Activated T-cell treated with anti-CD3 and anti-CD28 coated beads, Interleukin-2, amount 50 U/mL, for 72 hours (primary cell): ENCODE data around the gene GNG4. TPM values are rescaled to one million over a fixed set of nuclear protein-coding genes. Genes with fewer than 3 reads are reported as not detected.
A peak's percentile ranks its signal among the peaks of the same experiment; 100 is the strongest.
"Not testable (repeated sequence)": the region's sequence is repeated elsewhere in the genome, so short reads cannot be mapped to it uniquely, and the experiment has no call there.

Source experiments
- ATAC-seq, 2 donors: fragments of 150-1000 bp; cut with Tn5 transposase; replicated peaks in 1 of 2; 2 replicates each; pipeline ENCODE4 v1.10.0; 2021; ENCODE audit warnings: moderate library complexity in 2 of 2, mild to moderate bottlenecking in 1 of 2
- DNase-seq, 2 donors: peaks; one replicate each; pipeline ENCODE4 v3.0.0; 2021 to 2022; ENCODE audit warnings: mixed read lengths in 1 of 2
- H3K27ac Mint-ChIP-seq: one replicate; pipeline ENCODE4 v1.8.0; 2022; ENCODE audit warnings: mild to moderate bottlenecking, moderate library complexity, mixed read lengths
- H3K27me3 Mint-ChIP-seq: one replicate; pipeline ENCODE4 v1.8.0; 2022; ENCODE audit warnings: low read depth, mixed read lengths
- H3K36me3 Mint-ChIP-seq, 2 donors: one replicate each; pipeline ENCODE4 v1.8.0; 2022; ENCODE audit warnings: mixed read lengths in 2 of 2, mild to moderate bottlenecking in 1 of 2; ENCODE audit not compliant: insufficient read depth in 2 of 2
- H3K4me1 Mint-ChIP-seq: one replicate; pipeline ENCODE4 v1.8.0; 2022; ENCODE audit warnings: low read depth, mixed read lengths
- H3K4me3 Mint-ChIP-seq, 2 donors: one replicate each; pipeline ENCODE4 v1.8.0; 2022; ENCODE audit warnings: mild to moderate bottlenecking in 2 of 2, mixed read lengths in 2 of 2, moderate library complexity in 2 of 2
- H3K9me3 Mint-ChIP-seq, 2 donors: one replicate each; pipeline ENCODE4 v1.8.0; 2022; ENCODE audit warnings: mixed read lengths in 2 of 2
- total RNA-seq, 2 donors: library from RNA; stranded (reverse); gene quantifications; one replicate each; pipeline ENCODE4 v1.2.3, GENCODE V29; 2022

The GNG4 gene
- total RNA-seq, 2 donors from 2014 or later: 13.9 to 20.4 TPM

DNA sequence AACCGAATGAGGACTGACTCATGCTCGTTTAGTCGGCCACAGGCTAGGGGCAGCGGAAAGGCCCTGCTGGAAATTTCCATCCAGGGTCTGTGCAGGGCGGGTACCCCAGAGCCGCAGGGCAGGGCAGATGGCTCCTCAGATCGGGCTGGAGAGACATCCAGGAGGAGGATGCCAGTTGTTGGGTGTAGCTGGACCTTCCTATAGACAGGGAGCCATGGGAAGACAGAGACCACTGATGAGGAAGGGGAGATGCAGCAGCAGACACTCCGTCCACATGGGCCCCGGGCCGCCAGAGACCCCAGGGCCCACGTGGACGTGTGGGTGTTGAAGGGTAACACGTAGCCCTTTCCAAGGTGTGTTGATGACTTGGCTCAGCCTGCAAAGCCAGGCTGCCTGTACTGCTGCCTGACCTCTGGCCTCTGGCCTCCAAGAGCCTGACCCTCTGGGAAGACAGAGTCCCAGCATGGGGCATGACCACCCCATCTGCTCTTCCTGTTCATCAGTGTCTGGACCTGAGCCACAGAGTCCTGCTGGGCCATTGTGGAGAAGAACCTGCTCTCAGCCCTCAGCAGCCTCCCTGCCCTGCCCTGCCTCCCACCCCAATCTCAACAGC is 4.8 kb downstream of the GNG4 start:
- H3K27ac Mint-ChIP-seq: no peak overlapping the region
- DNase-seq (no peak), ATAC-seq (no peak)
- no peaks in the 10 kb centered on the region for H3K9me3 Mint-ChIP-seq
- peaks cover 1 to 2% of the 10 kb centered on the region in 2 donors for H3K36me3 Mint-ChIP-seq
- H3K4me3 Mint-ChIP-seq: no peak overlapping the region
- peaks cover 64% of the 10 kb centered on the region for H3K27me3 Mint-ChIP-seq
- H3K4me1 Mint-ChIP-seq: peaks cover 48% of the 10 kb centered on the region

GRCh38 chr1:235643837-235644692 is 5.5 kb downstream of the GNG4 start:
- ATAC-seq (no peak), DNase-seq (no peak)
- Mint-ChIP-seq H3K27ac (no peak overlapping the region), H3K36me3 (peaks cover 1 to 2% of the 10 kb centered on the region in 2 donors), H3K4me3 (no peak overlapping the region), H3K4me1 (peaks cover 47% of the 10 kb centered on the region), H3K27me3 (peaks cover 67% of the 10 kb centered on the region), H3K9me3 (no peaks in the 10 kb centered on the region)

DNA sequence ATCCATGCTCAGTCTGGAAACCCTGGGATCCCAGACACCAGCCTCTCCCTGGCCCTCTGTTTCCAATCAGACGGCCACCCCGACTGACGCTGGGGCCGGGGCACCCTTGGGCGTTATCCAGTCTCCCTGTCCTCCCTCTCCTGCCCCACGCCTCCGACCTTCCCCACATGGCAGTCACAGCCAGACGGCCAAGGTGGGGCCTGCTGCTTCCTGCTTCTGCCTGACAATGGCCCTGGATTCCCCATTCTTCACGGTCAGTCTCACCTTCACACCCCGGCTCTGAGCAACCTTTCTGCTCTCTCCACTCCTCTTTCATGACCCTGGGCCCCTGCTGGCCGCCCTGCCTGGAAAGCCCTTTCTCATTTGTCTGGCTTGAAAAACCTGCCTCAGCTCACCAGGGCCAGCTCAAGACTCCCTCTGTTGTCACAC is 6.6 kb downstream of the GNG4 start:
- Mint-ChIP-seq H3K4me3 (peak overlapping the region; percentile 77 to 80), H3K27me3 (peaks cover 56% of the 10 kb centered on the region), H3K27ac (peak overlapping the region; percentile 6), H3K4me1 (peaks cover 38% of the 10 kb centered on the region), H3K9me3 (no peaks in the 10 kb centered on the region), H3K36me3 (no peaks in the 10 kb centered on the region)
- DNase-seq: peak in 1 of 2 donors; percentile 32
- ATAC-seq: no peak

GRCh38 chr1:235642011-235642942 is 7.3 kb downstream of the GNG4 start:
- Mint-ChIP-seq H3K4me3 (peak overlapping the region; percentile 77 to 80), H3K9me3 (no peaks in the 10 kb centered on the region), H3K27ac (peak overlapping the region; percentile 14), H3K36me3 (no peaks in the 10 kb centered on the region), H3K4me1 (peaks cover 38% of the 10 kb centered on the region), H3K27me3 (peaks cover 49% of the 10 kb centered on the region)
- ATAC-seq (peak; percentile 86 to 89), DNase-seq (peak; percentile 75 to 84)

DNA sequence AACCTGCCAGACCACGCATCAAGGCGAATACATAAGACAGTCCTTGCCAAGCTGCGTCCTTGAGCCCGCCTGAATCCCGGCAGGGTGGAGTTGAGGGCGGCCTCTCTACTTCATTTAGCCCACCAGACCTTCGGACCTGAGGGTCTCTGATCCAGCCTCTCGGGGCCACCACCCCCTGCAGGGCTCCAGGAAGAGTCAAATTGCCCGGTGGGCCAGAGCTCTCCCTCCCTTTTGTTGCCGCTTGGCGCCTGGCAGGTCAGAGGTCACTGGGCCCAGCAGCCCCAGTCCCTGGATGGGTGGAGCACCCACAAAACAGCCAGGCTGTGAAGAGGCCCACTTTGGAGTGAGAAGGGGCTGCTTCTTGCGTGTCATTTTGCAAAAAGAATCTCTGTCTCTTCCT is 9.0 kb downstream of the GNG4 start:
- no peak overlapping the region for H3K27ac Mint-ChIP-seq
- DNase-seq (no peak), ATAC-seq (no peak)
- peaks cover 35% of the 10 kb centered on the region for H3K27me3 Mint-ChIP-seq
- peaks cover 38% of the 10 kb centered on the region for H3K4me1 Mint-ChIP-seq
- no peak overlapping the region for H3K4me3 Mint-ChIP-seq
- no peaks in the 10 kb centered on the region for H3K36me3 Mint-ChIP-seq
- H3K9me3 Mint-ChIP-seq: no peaks in the 10 kb centered on the region

DNA sequence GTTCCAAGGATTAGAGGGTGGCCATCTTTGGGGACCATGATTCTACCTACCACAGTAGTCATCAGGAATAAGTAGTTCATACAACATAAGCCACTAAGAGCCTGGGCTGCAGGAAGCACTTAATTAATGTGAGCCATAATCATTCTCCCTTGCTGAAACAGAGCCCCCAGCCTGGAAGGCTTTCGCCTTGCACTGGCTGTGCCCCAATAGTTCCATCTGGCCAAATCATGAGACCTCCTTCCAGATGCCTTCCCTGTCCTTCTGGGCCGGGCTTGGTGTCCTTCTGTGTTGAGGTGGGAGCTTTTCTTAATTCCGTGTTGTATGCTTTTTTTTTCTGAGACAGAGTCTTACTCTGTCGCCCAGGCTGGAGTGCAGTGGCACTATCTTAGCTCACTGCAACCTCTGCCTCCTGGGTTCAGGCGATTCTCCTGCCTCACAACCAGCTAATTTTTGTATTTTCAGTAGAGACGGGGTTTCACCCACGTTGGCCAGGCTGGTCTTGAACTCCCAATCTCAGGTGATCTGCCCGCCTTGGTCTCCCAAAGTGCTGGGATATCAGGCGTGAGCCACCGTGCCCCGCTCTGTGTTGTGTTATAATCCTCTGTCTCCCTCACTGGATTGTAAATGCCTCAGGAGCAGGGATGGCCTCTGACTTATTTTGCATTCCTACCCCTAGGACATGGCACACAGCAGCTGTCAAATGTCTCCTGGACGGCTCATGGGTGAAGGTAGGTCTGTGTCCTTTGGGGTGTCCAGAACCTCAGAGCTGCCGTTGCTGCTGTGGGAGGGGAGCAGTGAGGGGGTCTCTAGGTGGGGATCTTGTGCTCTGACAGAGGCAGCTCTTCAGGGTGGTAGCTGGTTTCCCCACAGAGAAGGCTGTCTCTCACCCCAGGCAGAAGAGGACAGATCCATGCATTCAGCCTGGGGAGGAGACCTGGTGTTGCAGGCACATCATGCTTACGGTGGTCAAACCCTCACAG is 10.1 kb downstream of the GNG4 start:
- peaks cover 26% of the 10 kb centered on the region for H3K27me3 Mint-ChIP-seq
- no peaks in the 10 kb centered on the region for H3K36me3 Mint-ChIP-seq
- H3K9me3 Mint-ChIP-seq: no peaks in the 10 kb centered on the region
- peaks cover 32% of the 10 kb centered on the region for H3K4me1 Mint-ChIP-seq
- no peak overlapping the region for H3K27ac Mint-ChIP-seq
- DNase-seq (no peak), ATAC-seq (no peak)
- H3K4me3 Mint-ChIP-seq: peak overlapping the region in 1 of 2 donors; percentile 30

DNA sequence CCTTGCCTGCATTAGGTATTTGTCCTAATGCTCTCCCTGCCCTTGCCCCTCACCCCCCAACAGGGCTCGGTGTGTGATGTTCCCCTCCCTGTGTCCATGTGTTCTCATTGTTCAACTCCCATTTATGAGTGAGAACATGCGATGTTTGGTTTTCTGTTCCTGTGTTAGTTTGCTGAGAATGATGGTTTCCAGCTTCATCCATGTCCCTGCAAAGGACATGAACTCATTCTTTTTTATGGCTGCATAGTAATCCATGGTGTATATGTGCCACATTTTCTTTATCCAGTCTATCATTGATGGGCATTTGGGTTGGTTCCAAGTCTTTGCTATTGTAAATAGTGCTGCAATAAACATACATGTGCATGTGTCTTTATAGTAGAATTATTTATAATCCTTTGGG is 11.0 kb downstream of the GNG4 start:
- not testable (repeated sequence) for H3K36me3 Mint-ChIP-seq, H3K4me3 Mint-ChIP-seq, H3K9me3 Mint-ChIP-seq, ATAC-seq, DNase-seq, H3K27ac Mint-ChIP-seq
- H3K27me3 Mint-ChIP-seq: peaks cover 17% of the 10 kb centered on the region
- peaks cover 30% of the 10 kb centered on the region for H3K4me1 Mint-ChIP-seq

- ATAC-seq (no peak), DNase-seq (no peak)
- no peak overlapping the region for H3K4me3 Mint-ChIP-seq
- H3K36me3 Mint-ChIP-seq: no peaks in the 10 kb centered on the region
- no peaks in the 10 kb centered on the region for H3K9me3 Mint-ChIP-seq
- no peak overlapping the region for H3K27ac Mint-ChIP-seq
- H3K27me3 Mint-ChIP-seq: peaks cover 13% of the 10 kb centered on the region
- H3K4me1 Mint-ChIP-seq: peaks cover 25% of the 10 kb centered on the region
Observed at GRCh38 chr1:235637756-235638534, 11.6 kb downstream of the GNG4 start.

- no peak for ATAC-seq
- Mint-ChIP-seq H3K4me3 (no peak overlapping the region), H3K36me3 (no peaks in the 10 kb centered on the region), H3K27me3 (peaks cover 23% of the 10 kb centered on the region), H3K4me1 (peaks cover 17% of the 10 kb centered on the region), H3K27ac (no peak overlapping the region), H3K9me3 (no peaks in the 10 kb centered on the region)
- no peak for DNase-seq
Observed at GRCh38 chr1:235635938-235636662, 13.5 kb downstream of the GNG4 start.

GRCh38 chr1:235632506-235633401 is 16.8 kb downstream of the GNG4 start:
- Mint-ChIP-seq H3K4me1 (peaks cover 10% of the 10 kb centered on the region), H3K27ac (no peak overlapping the region), H3K9me3 (no peaks in the 10 kb centered on the region), H3K36me3 (no peaks in the 10 kb centered on the region), H3K27me3 (peaks cover 15% of the 10 kb centered on the region), H3K4me3 (peak overlapping the region; percentile 67 to 72)
- ATAC-seq (no peak), DNase-seq (no peak)
